HG03520 (cell line): ENCODE measurements around the gene LRMDA.
A peak's percentile ranks its signal among the peaks of the same experiment; 100 is the strongest.
"Not testable (repeated sequence)": the region's sequence is repeated elsewhere in the genome, so short reads cannot be mapped to it uniquely, and the experiment has no call there.

Experiments used
- ATAC-seq: cut with Tn5 transposase; IDR thresholded peaks from one replicate; pipeline ENCODE4 v1.9.1; 2021; ENCODE audit warnings: mild to moderate bottlenecking, moderate library complexity; ENCODE audit not compliant: unreplicated experiment

LRMDA gene

DNA sequence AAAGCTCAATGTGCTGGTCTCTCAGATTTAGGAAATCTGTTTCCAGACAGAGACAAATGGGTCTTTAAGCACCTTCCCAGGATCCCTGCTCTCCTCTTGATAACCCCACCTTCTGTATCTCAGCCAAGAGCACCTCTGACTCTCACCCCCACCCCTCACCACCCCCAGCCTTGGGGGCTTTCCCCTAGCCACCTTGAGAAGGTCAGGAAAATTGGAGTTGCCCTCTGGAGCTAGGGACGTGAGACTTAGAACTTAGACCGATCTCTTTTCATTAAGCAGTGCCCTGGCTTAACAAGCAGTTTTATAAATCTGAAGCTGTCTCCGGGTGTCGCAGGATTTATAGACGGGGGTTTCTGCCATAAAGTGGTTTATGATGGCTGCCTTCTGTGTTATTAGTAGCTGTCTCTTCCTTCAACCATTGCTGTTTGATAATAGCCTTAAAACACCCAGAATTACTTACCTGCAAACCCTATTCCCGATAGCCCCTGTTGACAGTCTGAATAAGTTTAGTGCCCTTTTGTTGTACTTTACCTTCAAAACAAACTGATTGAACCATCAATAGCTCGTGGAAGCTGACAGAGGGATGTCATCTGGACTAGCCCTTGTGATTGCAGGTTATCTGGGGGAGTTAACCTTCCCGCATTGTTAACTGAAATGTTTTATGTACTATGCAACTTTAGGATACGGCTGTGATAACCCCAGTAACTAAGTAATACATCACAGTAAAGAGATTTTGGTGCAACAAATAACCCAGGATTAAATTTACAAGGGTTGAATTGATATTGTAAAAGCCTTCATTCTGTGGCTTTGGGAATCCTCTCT is 621.5 kb downstream of the LRMDA start:
- ATAC-seq = no peak

DNA sequence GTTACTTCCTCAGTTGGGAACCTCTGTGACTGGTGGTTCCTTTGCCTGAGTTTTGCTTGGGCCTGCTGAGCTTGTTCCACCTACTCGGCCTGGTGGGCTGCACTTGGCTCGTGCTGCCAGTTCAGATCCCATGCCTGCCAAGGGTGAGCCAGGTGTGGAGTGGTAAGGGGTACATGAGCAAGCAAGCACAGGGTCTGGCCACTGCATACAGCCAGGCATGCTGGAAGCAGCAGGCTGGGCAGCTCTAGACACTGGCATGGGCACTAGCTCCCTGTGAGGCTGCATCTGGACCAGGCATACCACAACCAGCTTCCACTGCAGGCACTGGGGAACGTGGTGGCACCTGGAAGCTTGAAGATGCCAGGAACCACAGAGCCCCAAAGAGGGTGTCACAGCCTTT is 624.0 kb downstream of the LRMDA start:
- ATAC-seq = no peak

DNA sequence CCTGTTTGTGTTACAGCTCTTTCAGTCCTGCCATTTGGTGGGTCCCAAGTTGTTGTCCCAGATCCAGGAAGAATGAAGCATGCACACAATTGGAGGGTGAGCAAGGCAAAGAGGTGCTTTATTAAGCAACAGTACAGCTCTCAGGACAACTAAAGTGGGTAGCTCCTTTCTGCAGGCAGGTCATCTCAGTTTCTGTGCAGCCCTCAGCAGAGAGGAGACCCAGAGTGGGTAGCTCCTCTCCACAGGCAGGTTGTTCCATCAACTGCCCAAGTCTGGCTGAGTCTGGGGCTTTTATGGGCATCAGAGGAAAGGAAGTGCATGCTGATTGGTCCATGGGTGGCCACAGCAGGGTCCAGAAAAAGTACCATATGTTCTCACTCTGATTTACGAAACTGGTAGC is 624.5 kb downstream of the LRMDA start:
- no peak for ATAC-seq

GRCh38 chr10:76060993-76061392 is 629.6 kb downstream of the LRMDA start:
- ATAC-seq = not testable (repeated sequence)

DNA sequence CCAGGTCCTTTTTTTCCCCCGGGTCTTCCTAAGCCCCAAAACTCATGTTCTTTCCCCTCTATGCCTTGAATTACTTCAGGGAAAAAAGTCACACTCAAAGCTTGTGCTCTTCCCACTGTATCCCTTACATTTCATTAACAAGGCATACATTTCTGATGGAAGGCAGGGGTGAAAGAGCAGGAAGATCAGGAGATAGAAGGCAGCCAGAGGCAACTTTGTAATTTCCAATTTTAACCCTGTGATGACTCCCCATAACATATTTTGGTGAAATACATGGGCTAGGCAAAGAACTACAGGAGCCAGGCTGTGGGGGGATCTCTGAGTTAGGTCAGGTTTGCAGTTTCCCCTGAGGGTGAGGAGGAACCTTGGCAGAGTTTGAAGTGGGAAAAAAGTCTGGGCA is 635.0 kb downstream of the LRMDA start:
- no peak for ATAC-seq

DNA sequence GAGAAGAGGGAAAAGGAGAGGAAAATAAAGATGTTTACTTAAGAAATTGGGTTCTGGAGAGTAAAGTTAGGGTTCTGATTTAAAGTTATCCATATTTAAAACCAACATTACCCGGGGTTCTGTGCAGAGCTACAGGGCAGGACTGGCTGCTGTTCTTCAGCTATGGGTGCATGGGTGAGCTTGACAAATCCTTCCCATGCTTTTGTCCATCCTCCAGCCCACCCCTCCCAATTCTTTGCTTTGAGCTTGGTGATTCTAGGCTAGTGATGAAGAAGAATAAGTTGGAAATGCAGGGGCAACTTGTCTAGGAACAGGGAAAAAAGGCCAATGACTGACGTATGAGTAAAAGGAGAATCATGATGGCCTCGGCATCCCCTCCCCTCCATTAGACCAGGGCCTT is 636.0 kb downstream of the LRMDA start:
- no peak for ATAC-seq

GRCh38 chr10:76068856-76069255 is 637.4 kb downstream of the LRMDA start:
- no peak for ATAC-seq

- no peak for ATAC-seq
These were observed 639.5 kb downstream of the LRMDA start for GRCh38 chr10:76070916-76071315.

GRCh38 chr10:76071653-76072365 is 640.4 kb downstream of the LRMDA start:
- ATAC-seq = no peak

DNA sequence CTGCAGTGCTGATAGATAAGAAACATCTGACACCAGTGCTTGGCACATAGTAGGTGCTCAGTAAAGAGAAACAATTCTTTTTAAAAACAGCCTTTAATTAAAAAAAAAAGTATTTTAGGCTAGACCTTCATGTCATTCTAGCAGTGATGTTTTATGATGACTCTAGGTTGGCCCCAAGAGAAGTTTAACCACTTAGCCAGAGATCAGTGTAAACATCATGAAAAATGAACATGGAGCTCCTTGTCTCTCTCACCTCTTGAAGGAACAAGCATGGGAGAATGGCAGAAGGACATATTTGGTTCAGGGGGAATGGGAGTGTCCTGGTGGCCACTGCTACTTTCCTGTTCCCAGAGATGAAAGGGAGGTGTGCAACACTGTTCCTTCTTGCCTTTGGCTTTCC is 641.0 kb downstream of the LRMDA start:
- no peak for ATAC-seq

- ATAC-seq = no peak
These were observed 642.1 kb downstream of the LRMDA start for GRCh38 chr10:76073524-76073923.

- ATAC-seq = no peak
These were observed 643.2 kb downstream of the LRMDA start for GRCh38 chr10:76074659-76075058.

DNA sequence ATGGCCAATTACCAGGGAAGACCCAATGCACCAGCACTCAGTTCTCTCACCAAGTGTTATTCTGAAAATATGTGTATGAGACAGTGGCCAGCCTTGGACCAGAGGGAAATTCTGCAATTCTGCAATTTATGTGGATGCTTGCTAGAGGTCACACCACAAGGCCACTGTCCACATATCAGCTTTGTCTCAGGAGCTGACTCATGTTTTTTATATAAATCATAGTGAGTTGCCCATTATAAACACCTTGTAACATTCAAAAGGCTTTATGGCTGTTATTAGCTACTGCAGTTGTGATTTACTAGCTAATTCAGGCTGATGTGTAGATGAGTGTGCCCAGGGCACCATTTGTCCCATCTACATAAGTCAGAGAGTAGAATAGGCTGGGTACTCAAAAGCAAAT is 649.0 kb downstream of the LRMDA start:
- ATAC-seq = no peak

DNA sequence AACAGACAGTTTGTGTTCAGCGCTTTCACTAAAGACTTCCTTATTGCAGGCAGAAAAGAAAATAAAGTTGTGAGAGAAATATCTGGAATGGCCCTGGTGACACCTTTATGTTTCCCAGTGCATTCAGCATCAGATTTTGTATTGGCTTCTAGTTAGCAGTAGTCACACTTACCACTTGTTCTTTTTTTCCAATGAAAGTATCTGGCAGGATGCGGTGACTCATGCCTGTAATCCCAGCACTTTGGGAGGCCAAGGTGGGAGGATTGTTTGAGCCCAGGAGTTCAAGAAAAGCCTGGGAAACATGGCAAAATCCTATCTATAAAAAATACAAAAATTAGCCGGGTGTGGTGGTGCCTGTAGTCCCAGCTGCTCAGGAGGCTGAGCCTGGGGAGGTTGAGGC is 649.6 kb downstream of the LRMDA start:
- ATAC-seq = no peak

GRCh38 chr10:76082232-76082631 is 650.8 kb downstream of the LRMDA start:
- no peak for ATAC-seq

GRCh38 chr10:76082956-76083355 is 651.5 kb downstream of the LRMDA start:
- ATAC-seq = no peak

GRCh38 chr10:76085002-76085816 is 653.8 kb downstream of the LRMDA start:
- no peak for ATAC-seq

DNA sequence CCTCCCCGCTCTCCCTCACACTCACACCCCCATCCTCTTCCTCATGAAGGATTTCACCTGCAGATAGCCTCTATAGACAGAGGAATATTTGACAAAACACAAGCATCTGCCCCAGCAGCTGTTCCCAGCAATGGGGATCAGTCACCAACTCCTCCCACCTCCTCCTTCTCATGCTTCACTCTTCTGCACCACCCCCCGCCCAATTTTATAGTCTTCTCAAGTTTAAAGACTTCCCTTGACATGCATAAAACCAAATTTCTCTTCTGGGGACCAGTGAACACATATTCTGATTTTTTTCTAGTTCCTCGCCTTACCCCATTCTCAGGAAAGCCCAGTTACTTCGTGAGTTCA is 654.4 kb downstream of the LRMDA start:
- no peak for ATAC-seq

- no peak for ATAC-seq
These were observed 654.8 kb downstream of the LRMDA start for GRCh38 chr10:76086170-76086760.

DNA sequence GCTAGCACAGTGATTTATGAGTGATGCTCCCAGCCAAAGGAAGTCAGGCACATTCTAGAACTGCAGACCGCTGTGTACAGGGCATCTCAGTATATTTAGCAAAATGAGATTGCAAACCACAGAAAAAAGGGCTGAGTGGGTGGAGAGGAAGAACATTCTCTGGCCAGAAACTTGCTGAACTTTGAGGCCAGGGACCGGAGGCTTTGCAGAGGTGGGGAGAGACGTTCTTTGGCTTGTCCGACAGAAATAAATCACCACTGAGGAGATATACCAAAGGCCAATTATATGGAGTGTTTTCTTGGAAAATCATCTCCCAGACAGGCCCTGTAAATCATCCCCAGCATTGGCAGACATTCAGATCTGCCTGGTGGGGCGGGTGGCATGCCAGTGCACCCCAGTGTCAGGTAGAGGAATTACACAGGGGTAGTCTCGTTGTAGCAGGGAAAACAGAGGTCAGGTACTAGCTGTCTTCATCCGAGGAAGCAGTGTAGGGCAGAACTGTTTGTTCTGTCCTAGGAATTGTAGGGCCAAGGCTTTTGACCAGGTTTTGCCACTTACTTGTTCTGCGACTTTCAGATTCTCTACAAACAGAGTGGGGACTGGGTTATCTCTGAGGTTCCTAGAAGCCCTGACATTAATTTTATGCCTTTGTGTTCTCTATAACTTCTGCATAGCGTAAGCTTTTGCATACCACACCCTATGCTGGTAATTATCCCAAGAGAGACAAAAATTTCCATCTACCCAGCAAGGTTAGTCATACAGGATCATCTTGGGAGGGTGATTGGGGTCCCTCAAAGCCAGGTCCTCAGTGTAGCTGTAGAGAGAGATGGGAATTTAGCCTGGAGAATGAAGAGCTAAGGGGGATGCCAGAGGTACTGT is 655.6 kb downstream of the LRMDA start:
- ATAC-seq = peak; percentile 58
